Stomach (tissue), 8 donors: ENCODE measurements around the gene SMIM45.

Experiments
- DNase-seq, 2 donors: peaks; one replicate each; pipeline versions ENCODE4 v3.0.0 to v3.0.0-alpha.2; 2013 to 2019
- H3K27ac ChIP-seq, 5 donors: fragments of 200-600 bp in 4 of 5; sonication (generic) in 4 of 5; one replicate each; pipeline ENCODE4 v1.5.1; 2013 to 2019; ENCODE audit warnings: mild to moderate bottlenecking in 1 of 5, moderate library complexity in 1 of 5
- H3K27me3 ChIP-seq, 3 donors: fragments of 200-600 bp; sonication (generic); one replicate each; pipeline ENCODE4 v1.5.1; 2017 to 2019; ENCODE audit warnings: mixed run types in 1 of 3
- H3K36me3 ChIP-seq, 4 donors: fragments of 200-600 bp; sonication (generic); 1 replicate in 3 of 4; 2 replicates in 1 of 4; pipeline ENCODE4 v1.5.1; 2016 to 2019
- H3K4me1 ChIP-seq, 4 donors: fragments of 200-600 bp; sonication (generic); one replicate each; pipeline ENCODE4 v1.5.1; 2016 to 2019
- H3K4me3 ChIP-seq, 4 donors: fragments of 200-600 bp; sonication (generic) in 3 of 4; one replicate each; pipeline ENCODE4 v1.5.1; 2016 to 2019; ENCODE audit warnings: mild to moderate bottlenecking in 1 of 4
- H3K9me3 ChIP-seq, 4 donors: fragments of 200-600 bp; sonication (generic); one replicate each; pipeline ENCODE4 v1.5.1; 2016 to 2019
- EP300 ChIP-seq: sonication (generic); formaldehyde crosslinking; IDR thresholded peaks from one replicate; pipeline ENCODE4 v1.6.1; 2017; ENCODE audit warnings: antibody characterized with exemption
- POLR2A ChIP-seq, 4 donors: fragments of 450-650 bp; IDR thresholded peaks; one replicate each; pipeline ENCODE4 v1.6.1; 2016; ENCODE audit warnings: antibody characterized with exemption in 4 of 4, control low read depth in 2 of 4, mild to moderate bottlenecking in 1 of 4, moderate library complexity in 1 of 4
- POLR2AphosphoS5 ChIP-seq, 3 donors: sonication (generic); formaldehyde crosslinking; IDR thresholded peaks; one replicate each; pipeline ENCODE4 v1.6.1; 2016; ENCODE audit warnings: antibody characterized with exemption in 3 of 3
- whole genome bisulfite sequencing, 5 donors: extraction: QIAGEN DNeasy Blood & Tissue Kit in 3 of 5; methylation state at CpG; one replicate each; pipeline versions ENCODE4 v1.1.5 to v1.1.7; 2013 to 2018; 5-methylcytosine and 5-hydroxymethylcytosine counted together
- intact Hi-C: fragments of 100-400 bp; cut with DNase I; formaldehyde crosslinking; loops from one replicate; pipeline ENCODE4 v1.15.1; 2023; ENCODE audit warnings: low total_unique reads
- TF ChIP-seq, protein P1 (sequence below), 7 experiments: fragments of 450-650 bp in 4 of 7; fragments of 200-600 bp in 3 of 7; sonication (generic) in 3 of 7; IDR thresholded peaks; one replicate each; pipeline ENCODE4 v1.5.1; 2016 to 2019; ENCODE audit warnings: antibody characterized with exemption in 7 of 7, control low read depth in 2 of 7, mild to moderate bottlenecking in 1 of 7
- donor health status: healthy with polysubstance abuse.
- donor health status: Bipolar disorder and iron deficiency.
- donor health status: healthy.

SMIM45 gene

GRCh38 chr22:41935509-41935908, 16.4 kb upstream of the SMIM45 start:
- Histone ChIP-seq H3K27ac (no peak overlapping the region), H3K9me3 (no peaks in the 10 kb centered on the region), H3K27me3 (no peaks in the 10 kb centered on the region), H3K4me3 (no peak overlapping the region), H3K4me1 (peaks cover 7 to 19% (median 16%) of the 10 kb centered on the region in 4 donors), H3K36me3 (no peaks in the 10 kb centered on the region)
- TF ChIP-seq, protein P1, sequence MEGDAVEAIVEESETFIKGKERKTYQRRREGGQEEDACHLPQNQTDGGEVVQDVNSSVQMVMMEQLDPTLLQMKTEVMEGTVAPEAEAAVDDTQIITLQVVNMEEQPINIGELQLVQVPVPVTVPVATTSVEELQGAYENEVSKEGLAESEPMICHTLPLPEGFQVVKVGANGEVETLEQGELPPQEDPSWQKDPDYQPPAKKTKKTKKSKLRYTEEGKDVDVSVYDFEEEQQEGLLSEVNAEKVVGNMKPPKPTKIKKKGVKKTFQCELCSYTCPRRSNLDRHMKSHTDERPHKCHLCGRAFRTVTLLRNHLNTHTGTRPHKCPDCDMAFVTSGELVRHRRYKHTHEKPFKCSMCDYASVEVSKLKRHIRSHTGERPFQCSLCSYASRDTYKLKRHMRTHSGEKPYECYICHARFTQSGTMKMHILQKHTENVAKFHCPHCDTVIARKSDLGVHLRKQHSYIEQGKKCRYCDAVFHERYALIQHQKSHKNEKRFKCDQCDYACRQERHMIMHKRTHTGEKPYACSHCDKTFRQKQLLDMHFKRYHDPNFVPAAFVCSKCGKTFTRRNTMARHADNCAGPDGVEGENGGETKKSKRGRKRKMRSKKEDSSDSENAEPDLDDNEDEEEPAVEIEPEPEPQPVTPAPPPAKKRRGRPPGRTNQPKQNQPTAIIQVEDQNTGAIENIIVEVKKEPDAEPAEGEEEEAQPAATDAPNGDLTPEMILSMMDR (IDR thresholded peaks at IDR 0.05), result no peak
- TF ChIP-seq POLR2A (IDR thresholded peaks at IDR 0.05) (no peak), POLR2AphosphoS5 (IDR thresholded peaks at IDR 0.05) (no peak), EP300 (no peak)
- WGBS, 5 donors, result 79 to 99% (median 93%) methylated on average over 6 to 9 of the region's 9 CpGs
- intact Hi-C loops, result loop anchor here (5.0 to 10.0 kb wide), 2 partner anchors 181 to 238 kb away; partner anchors contain the start of gene MEI1
- DNase-seq, result no peak

- Histone ChIP-seq H3K4me1 (peaks cover 14 to 28% (median 26%) of the 10 kb centered on the region in 4 donors), H3K36me3 (no peaks in the 10 kb centered on the region), H3K4me3 (no peak overlapping the region), H3K9me3 (no peaks in the 10 kb centered on the region), H3K27ac (no peak overlapping the region), H3K27me3 (no peaks in the 10 kb centered on the region)
- 89 to 100% (median 94%) methylated on average over 2 of the region's 2 CpGs for WGBS, 5 donors
- DNase-seq, result no peak
- TF ChIP-seq POLR2AphosphoS5 (IDR thresholded peaks at IDR 0.05) (no peak), POLR2A (IDR thresholded peaks at IDR 0.05) (no peak), EP300 (no peak)
- TF ChIP-seq, protein P1 (IDR thresholded peaks at IDR 0.05), result no peak
- intact Hi-C loops, result loop anchor here (5.0 to 10.0 kb wide), 2 partner anchors 182 to 240 kb away; partner anchors contain the start of gene MEI1
Observed at GRCh38 chr22:41936894-41937169, 15.1 kb upstream of the SMIM45 start.

DNA sequence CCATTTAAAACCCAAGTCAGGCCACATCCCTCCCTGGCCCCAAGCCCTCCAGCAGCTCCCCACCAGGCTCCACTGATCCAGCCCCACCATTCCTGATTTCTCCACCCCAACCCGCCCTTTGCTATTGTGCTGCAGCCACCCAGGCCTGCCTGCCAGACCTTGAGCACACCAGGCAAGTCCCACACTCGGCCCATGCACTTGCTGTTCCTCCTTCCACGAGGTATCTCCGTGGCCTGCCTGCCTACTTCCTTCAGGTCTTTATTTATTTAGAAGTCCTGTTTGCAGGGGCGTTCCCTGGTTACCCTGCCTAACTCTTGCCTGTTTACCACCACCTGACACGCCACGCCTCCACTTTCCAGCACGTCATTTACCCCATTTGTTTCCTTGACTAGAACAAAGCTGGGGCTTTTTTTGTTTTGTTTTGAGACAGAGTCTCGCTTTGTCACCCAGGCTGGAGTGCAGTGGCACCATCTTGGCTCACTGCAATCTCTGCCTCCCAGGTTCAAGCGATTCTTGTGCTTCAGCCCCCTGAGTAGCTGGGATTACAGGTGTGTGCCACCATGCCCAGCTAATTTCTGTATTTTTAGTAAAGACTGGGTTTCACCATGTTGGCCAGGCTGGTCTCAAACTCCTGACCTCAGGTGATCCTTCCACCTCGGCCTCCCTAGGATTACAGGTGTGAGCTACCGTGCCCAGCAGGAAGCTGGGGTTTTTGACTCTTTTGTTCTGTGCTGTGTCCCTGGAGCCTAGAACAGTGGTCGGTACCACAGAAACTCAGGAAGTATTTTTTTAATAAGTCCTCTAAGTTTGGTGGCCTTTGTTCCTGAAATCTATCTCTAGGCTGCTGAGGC, 11.7 kb upstream of the SMIM45 start:
- no peak overlapping the region for H3K4me3 ChIP-seq
- peak overlapping the region; percentile 79 to 91 (median 80) for H3K27ac ChIP-seq

More for the DNA sequence above, 11.7 kb upstream of the SMIM45 start:
- 49 to 61% (median 53%) methylated on average over 13 of the region's 13 CpGs for WGBS, 5 donors
- peaks cover 14 to 39% (median 33%) of the 10 kb centered on the region in 4 donors for H3K4me1 ChIP-seq
- peak; percentile 83 to 92 for DNase-seq
- H3K27me3 ChIP-seq, result no peaks in the 10 kb centered on the region
- intact Hi-C loops, result loop anchor here (5.0 to 10.0 kb wide), 3 partner anchors 118 to 243 kb away; partner anchors contain the start of gene MEI1
- TF ChIP-seq, protein P1 (IDR thresholded peaks at IDR 0.05), result no peak
- peak in 2 of 3 donors; percentile 78 to 81 for TF ChIP-seq POLR2AphosphoS5 (IDR thresholded peaks at IDR 0.05)
- no peaks in the 10 kb centered on the region for H3K9me3 ChIP-seq
- no peaks in the 10 kb centered on the region for H3K36me3 ChIP-seq
